Calu3 (cell line): ENCODE data around the gene PIK3AP1. TPM values are rescaled to one million over a fixed set of nuclear protein-coding genes. Genes with fewer than 3 reads are reported as not detected.

Experiments used
- BruUV-seq: library from RNA; stranded (reverse); fragments of 400-500 nt; replicated peaks from 2 replicates; lab custom pipeline; 2021; lab: Mats Ljungman, UMichigan
- CTCF ChIA-PET: fragments of 300-600 bp; sonication (Branson Sonifier 250); formaldehyde crosslinking; loops from one replicate; lab custom pipeline; 2022; ENCODE audit warnings: antibody characterized with exemption; lab: Charles Lee
- DNase-seq: peaks from one replicate; pipeline ENCODE4 v3.0.0; 2022
- H3K27ac Mint-ChIP-seq: one replicate; pipeline ENCODE4 v1.8.0; 2022; ENCODE audit warnings: mixed read lengths; ENCODE audit not compliant: unreplicated experiment
- H3K27me3 Mint-ChIP-seq: one replicate; pipeline ENCODE4 v1.8.0; 2022; ENCODE audit warnings: mixed read lengths; ENCODE audit not compliant: unreplicated experiment
- H3K36me3 Mint-ChIP-seq: one replicate; pipeline ENCODE4 v1.8.0; 2022; ENCODE audit warnings: mild to moderate bottlenecking, moderate library complexity, mixed read lengths; ENCODE audit not compliant: insufficient read depth, unreplicated experiment
- H3K4me1 Mint-ChIP-seq: one replicate; pipeline ENCODE4 v1.8.0; 2022; ENCODE audit warnings: mild to moderate bottlenecking, low read depth, mixed read lengths; ENCODE audit not compliant: unreplicated experiment
- H3K4me3 Mint-ChIP-seq: one replicate; pipeline ENCODE4 v1.8.0; 2022; ENCODE audit warnings: mild to moderate bottlenecking, low read depth, moderate library complexity, mixed read lengths; ENCODE audit not compliant: unreplicated experiment
- H3K9me3 Mint-ChIP-seq: one replicate; pipeline ENCODE4 v1.8.0; 2022; ENCODE audit warnings: low read depth, mixed read lengths; ENCODE audit not compliant: unreplicated experiment
- intact Hi-C: fragments of 100-400 bp; cut with micrococcal nuclease; formaldehyde crosslinking; loops from one replicate; pipeline ENCODE4 v1.10.0; 2022; ENCODE audit not compliant: unreplicated experiment
- total RNA-seq: library from RNA; stranded (reverse); gene quantifications from 2 replicates; pipeline ENCODE4 v1.2.3, GENCODE V29; 2022
- TF ChIP-seq, protein P1 (sequence below): fragments of 200-600 bp; IDR thresholded peaks from one replicate; pipeline ENCODE4 v1.8.0; 2022; ENCODE audit warnings: antibody characterized with exemption; ENCODE audit not compliant: unreplicated experiment

Gene PIK3AP1
- total RNA-seq, 1 experiment from 2014 or later: 117 TPM

GRCh38 chr10:96672481-96673175, 47.7 kb downstream of the PIK3AP1 start:
- Mint-ChIP-seq H3K9me3 (no peaks in the 10 kb centered on the region), H3K27ac (peak overlapping the region; percentile 98), H3K27me3 (no peaks in the 10 kb centered on the region), H3K4me1 (peaks cover 41% of the 10 kb centered on the region), H3K4me3 (peak overlapping the region; percentile 74), H3K36me3 (peaks cover 63% of the 10 kb centered on the region)
- intact Hi-C loops: loop anchor here (5.0 kb wide), 1 partner anchor 85 kb away; the partner anchor contains the start of gene TM9SF3
- CTCF ChIA-PET: interaction anchor here (0.5 to 2.1 kb wide), 5 partner anchors 8 to 681 kb away, joined by 3 to 11 read pairs (median 4); no protein-coding TSS in a partner anchor
- TF ChIP-seq, protein P1, sequence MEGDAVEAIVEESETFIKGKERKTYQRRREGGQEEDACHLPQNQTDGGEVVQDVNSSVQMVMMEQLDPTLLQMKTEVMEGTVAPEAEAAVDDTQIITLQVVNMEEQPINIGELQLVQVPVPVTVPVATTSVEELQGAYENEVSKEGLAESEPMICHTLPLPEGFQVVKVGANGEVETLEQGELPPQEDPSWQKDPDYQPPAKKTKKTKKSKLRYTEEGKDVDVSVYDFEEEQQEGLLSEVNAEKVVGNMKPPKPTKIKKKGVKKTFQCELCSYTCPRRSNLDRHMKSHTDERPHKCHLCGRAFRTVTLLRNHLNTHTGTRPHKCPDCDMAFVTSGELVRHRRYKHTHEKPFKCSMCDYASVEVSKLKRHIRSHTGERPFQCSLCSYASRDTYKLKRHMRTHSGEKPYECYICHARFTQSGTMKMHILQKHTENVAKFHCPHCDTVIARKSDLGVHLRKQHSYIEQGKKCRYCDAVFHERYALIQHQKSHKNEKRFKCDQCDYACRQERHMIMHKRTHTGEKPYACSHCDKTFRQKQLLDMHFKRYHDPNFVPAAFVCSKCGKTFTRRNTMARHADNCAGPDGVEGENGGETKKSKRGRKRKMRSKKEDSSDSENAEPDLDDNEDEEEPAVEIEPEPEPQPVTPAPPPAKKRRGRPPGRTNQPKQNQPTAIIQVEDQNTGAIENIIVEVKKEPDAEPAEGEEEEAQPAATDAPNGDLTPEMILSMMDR: no peak
- TSS peak; percentile 82 for BruUV-seq
- peak; percentile 53 for DNase-seq

GRCh38 chr10:96671211-96671890, 49.0 kb downstream of the PIK3AP1 start:
- TF ChIP-seq, protein P1: no peak
- BruUV-seq: no TSS peak

DNA sequence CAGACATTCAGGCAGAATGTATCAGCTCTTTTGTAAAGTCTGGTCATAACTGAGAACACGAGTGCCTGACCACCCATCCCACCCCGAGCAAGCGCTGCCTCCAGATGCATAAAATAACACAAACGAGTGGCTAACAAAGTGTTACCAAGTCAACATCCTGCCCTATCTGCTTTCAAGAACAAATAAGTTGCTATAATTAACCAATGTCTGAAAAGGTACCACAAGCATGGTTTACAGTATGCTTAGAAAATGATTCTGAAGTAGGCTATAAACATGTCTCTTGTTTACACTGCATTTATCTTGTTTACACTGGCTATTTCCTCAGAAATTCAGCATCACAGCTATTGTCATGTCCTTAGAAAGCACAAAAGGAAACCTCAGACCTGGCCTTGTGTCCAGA, 49.5 kb downstream of the PIK3AP1 start:
- Mint-ChIP-seq H3K27me3 (no peaks in the 10 kb centered on the region), H3K27ac (peak overlapping the region; percentile 98), H3K36me3 (peaks cover 60% of the 10 kb centered on the region), H3K4me3 (peak overlapping the region; percentile 74), H3K4me1 (peaks cover 31% of the 10 kb centered on the region), H3K9me3 (no peaks in the 10 kb centered on the region)
- CTCF ChIA-PET: no interaction called here
- no TSS peak for BruUV-seq
- intact Hi-C loops: loop anchor here (5.0 kb wide), 1 partner anchor 83 kb away; the partner anchor contains the start of gene TM9SF3
- TF ChIP-seq, protein P1: no peak
- DNase-seq: no peak

More at GRCh38 chr10:96671211-96671890, 49.0 kb downstream of the PIK3AP1 start:
- H3K36me3 Mint-ChIP-seq: peaks cover 62% of the 10 kb centered on the region
- H3K4me3 Mint-ChIP-seq: peak overlapping the region; percentile 74
- intact Hi-C loops: loop anchor here (5.0 kb wide), 1 partner anchor 84 kb away; the partner anchor contains the start of gene TM9SF3
- no peak for DNase-seq
- H3K27ac Mint-ChIP-seq: peak overlapping the region; percentile 98
- H3K4me1 Mint-ChIP-seq: peaks cover 36% of the 10 kb centered on the region
- CTCF ChIA-PET: no interaction called here
- H3K9me3 Mint-ChIP-seq: no peaks in the 10 kb centered on the region
- H3K27me3 Mint-ChIP-seq: no peaks in the 10 kb centered on the region

- intact Hi-C loops: no loop called here
- Mint-ChIP-seq H3K9me3 (no peaks in the 10 kb centered on the region), H3K4me1 (peaks cover 31% of the 10 kb centered on the region), H3K27ac (no peak overlapping the region), H3K36me3 (peaks cover 46% of the 10 kb centered on the region), H3K27me3 (no peaks in the 10 kb centered on the region), H3K4me3 (no peak overlapping the region)
- DNase-seq: no peak
- CTCF ChIA-PET: no interaction called here
- no TSS peak for BruUV-seq
- TF ChIP-seq, protein P1: no peak
Observed at GRCh38 chr10:96667401-96667800, 52.9 kb downstream of the PIK3AP1 start.
